NOMO-1 treated with dmso at 0.1 percent for 144 hours (cell line): Measurements from ENCODE around the gene DNAH1.

Experiments
- DNase-seq: peaks from one replicate; lab custom pipeline; 2025; ENCODE audit not compliant: unreplicated experiment; lab: John Stamatoyannopoulos, UW

Gene DNAH1

DNA sequence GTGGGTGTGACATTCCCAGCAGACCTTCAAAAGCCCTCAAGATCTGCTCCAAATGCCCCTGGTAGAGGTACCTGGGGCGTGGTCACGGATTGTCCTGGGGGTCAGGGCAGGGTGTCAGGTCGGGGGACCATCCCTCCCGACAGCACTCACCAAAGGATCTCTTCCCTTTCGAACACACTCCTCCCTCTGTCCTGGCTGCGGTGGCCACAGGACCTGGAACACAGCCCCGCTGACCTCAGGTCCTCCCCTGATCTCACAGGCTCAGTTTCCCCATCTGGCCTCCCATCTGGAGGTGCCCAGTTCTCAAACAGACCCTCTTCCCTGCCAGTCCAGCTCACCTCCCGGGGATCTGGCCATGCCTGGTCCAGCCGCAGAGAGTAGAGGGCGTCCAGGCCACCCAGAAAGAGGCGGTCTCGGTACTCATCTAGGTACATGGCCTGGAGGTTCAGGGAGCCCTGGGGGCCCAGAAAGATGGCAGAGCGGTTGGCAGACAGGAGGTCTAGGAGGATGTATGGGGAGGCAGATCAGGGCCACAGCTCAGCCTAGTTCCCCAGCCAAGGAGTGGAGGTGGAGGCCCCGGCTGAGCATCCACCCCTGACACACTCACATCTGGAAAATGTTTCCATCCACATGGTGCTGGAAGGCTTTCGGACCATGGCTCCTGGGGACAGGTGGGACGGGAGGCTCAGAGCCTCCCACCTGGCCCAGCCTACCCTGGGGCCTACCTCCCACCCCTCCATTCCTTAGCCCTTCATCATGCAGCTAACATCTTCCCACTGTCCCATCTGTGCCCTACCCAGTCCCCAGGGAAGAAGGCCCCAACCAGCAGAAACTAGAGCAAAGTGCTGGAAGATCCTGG, 126.5 kb downstream of the DNAH1 start:
- DNase-seq, result no peak

DNA sequence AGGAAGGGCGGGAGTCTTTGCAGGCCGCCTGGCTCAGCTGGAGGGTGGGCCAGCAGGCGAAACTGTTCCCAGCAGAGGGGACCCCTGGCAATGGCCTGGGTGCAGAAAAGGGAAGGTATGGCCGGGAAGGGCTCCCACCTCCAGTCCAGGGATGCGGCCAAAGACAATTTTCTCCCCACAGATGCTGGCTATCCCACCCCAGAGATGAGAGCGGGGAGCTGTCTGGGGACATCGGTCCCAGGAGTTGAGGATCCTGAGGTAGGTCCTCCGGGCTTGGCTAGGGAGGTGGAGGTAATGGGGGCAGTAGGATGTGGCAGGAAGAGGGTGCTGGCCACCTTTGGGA, 127.1 kb downstream of the DNAH1 start:
- DNase-seq, result no peak

DNA sequence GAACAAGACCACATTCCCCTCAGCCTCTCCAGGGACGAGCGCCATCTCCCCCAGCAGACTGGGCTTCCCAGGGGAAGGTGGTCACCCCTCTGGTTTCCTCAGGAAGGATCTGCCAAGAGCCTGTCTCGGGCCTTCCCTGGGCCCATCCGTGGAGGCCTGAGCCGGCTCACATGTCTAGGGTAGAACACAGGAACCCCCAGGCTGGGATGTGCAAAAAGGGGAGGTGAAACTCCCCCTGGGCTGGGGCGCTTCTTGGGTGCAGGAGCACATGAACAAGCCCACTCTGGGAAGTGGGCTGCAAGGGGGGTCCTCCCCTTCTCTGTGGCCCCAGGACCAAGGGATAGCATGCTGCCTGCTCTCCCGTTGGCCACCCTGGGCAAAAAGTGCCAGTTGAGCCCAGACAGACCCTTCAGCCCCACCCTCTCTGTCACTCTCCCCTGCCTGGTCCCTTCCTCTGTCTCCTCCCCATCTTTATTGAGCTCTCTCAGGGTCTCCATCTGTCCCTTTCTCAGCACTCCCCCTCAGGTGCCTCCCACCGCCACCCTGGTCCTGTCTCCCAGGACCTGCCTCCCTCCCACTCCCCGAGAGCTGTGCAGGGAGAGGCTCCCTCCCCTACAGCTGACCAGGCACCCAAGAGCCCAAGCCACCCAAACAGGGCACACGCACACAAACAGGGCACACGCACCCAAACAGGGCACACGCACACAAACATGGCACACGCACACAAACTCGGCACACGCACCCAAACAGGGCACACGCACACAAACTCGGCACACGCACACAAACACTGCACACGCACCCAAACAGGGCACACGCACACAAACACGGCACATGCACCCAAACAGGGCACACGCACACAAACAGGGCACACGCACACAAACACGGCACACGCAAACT, 127.9 kb downstream of the DNAH1 start:
- no peak for DNase-seq

GRCh38 chr3:52444860-52445793, 129.0 kb downstream of the DNAH1 start, which contains the start of gene SEMA3G:
TSS of gene SEMA3G (minus strand) at chr3:52445103. CDS start at chr3:52445027, 76 bp downstream.
- peak; percentile 46 for DNase-seq

GRCh38 chr3:52446042-52446441, 129.9 kb downstream of the DNAH1 start:
- no peak for DNase-seq

- no peak for DNase-seq
These were observed 130.8 kb downstream of the DNAH1 start for GRCh38 chr3:52446631-52447511.

DNA sequence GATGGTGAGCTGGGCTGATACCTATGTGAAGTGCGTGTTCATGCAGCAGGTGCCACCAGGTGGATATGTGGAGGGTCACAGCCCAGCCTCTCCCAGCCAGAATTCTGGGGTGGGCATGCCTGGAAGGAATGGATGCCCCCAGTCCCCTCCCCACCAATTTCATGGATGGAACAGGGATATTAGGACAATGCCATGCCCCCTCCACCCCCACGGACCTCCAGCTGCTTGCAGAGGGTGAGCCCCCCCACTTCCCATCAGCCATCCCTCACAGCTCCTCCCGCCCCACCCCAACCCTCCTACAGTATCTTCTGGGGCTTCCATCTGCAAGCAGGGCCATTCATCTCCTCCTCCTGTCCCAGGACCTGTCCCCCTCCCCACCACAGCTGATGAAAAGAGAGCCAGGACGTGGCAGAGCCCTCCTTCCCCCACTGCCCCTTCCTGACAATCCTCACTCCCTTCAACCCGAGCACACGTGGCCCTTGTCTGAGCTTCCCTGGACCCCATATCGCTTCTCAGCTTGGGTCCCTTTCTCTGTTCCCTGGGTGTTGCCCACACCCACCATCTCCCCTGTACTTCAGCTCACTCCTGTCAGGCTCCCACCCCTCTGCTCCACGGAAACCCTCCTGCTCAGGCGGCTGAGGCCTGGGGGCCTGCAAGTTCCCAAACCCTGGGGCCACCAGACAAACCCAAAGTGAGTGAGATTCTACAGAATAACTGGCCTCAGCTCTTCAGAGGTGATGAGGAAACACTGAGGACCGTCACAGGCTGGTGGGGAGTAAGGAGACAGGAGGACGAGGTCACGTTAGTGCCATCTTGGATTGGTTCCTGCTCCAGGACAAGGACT, 131.6 kb downstream of the DNAH1 start:
- no peak for DNase-seq
